Neural progenitor cell (in vitro differentiated cells): ENCODE measurements around the gene SEPSECS. TPM values are rescaled to one million over a fixed set of nuclear protein-coding genes. Genes with fewer than 3 reads are reported as not detected.

Experiments
- DNase-seq: peaks from one replicate; pipeline ENCODE4 v3.0.0-alpha.2; 2016; ENCODE audit warnings: low spot score
- H2AFZ ChIP-seq: fragments of 200-600 bp; sonication (generic); replicated peaks from 2 replicates; pipeline ENCODE4 v1.6.1; 2016; ENCODE audit warnings: antibody characterized with exemption
- H3F3A ChIP-seq: fragments of 200-600 bp; sonication (generic); 2 replicates; pipeline ENCODE4 v1.6.1; 2016; ENCODE audit warnings: antibody characterized with exemption, low read depth
- H3K27ac ChIP-seq: fragments of 200-600 bp; sonication (generic); 2 replicates; pipeline ENCODE4 v1.5.1; 2016; ENCODE audit warnings: mild to moderate bottlenecking
- H3K27me3 ChIP-seq: fragments of 200-600 bp; sonication (generic); 2 replicates; pipeline ENCODE4 v1.6.1; 2016; ENCODE audit warnings: mild to moderate bottlenecking, moderate library complexity
- H3K36me3 ChIP-seq: fragments of 200-600 bp; sonication (generic); 2 replicates; pipeline ENCODE4 v1.5.1; 2016
- H3K4me1 ChIP-seq: fragments of 200-600 bp; sonication (generic); 2 replicates; pipeline ENCODE4 v1.6.1; 2016; ENCODE audit warnings: mixed run types
- H3K4me2 ChIP-seq: fragments of 200-600 bp; sonication (generic); 2 replicates; pipeline ENCODE4 v1.6.1; 2016
- H3K4me3 ChIP-seq: fragments of 200-600 bp; sonication (generic); 2 replicates; pipeline ENCODE4 v1.5.1; 2016
- H3K79me2 ChIP-seq: fragments of 200-600 bp; sonication (generic); 2 replicates; pipeline ENCODE4 v1.6.1; 2016; ENCODE audit warnings: low read depth
- H3K9ac ChIP-seq: fragments of 200-600 bp; sonication (generic); 2 replicates; pipeline ENCODE4 v1.6.1; 2016
- H3K9me3 ChIP-seq: fragments of 200-600 bp; sonication (generic); 2 replicates; pipeline ENCODE4 v1.5.1; 2016; ENCODE audit warnings: low read depth
- H4K20me1 ChIP-seq: fragments of 200-600 bp; sonication (generic); 2 replicates; pipeline ENCODE4 v1.6.1; 2016; ENCODE audit warnings: low read depth
- H3K27ac Mint-ChIP-seq: 3 replicates; pipeline ENCODE4 v1.8.0; 2021; ENCODE audit warnings: mixed read lengths
- H3K27me3 Mint-ChIP-seq: 2 replicates; pipeline ENCODE4 v1.8.0; 2022; ENCODE audit warnings: low read depth, mild to moderate bottlenecking, inconsistent platforms, moderate library complexity, mixed read lengths; ENCODE audit not compliant: insufficient read depth
- H3K36me3 Mint-ChIP-seq: 3 replicates; pipeline ENCODE4 v1.8.0; 2021; ENCODE audit warnings: mixed read lengths
- H3K4me1 Mint-ChIP-seq: 3 replicates; pipeline ENCODE4 v1.8.0; 2021; ENCODE audit warnings: mixed read lengths
- H3K4me3 Mint-ChIP-seq: 3 replicates; pipeline ENCODE4 v1.8.0; 2021; ENCODE audit warnings: mild to moderate bottlenecking, moderate library complexity, mixed read lengths
- H3K9me3 Mint-ChIP-seq: 3 replicates; pipeline ENCODE4 v1.8.0; 2020; ENCODE audit warnings: mixed read lengths
- EZH2 ChIP-seq: fragments of 200-600 bp; sonication (generic); IDR thresholded peaks from 2 replicates; pipeline ENCODE4 v1.6.1; 2017; ENCODE audit warnings: antibody characterized with exemption, mild to moderate bottlenecking, moderate library complexity
- EZH2phosphoT487 ChIP-seq: fragments of 200-600 bp; sonication (generic); IDR thresholded peaks from 2 replicates; pipeline ENCODE4 v1.6.1; 2017; ENCODE audit warnings: antibody characterized with exemption
- total RNA-seq: library from RNA; depleted of rRNA; stranded (reverse); fragments of >200 nt; gene quantifications from 2 replicates; pipeline ENCODE4 v1.2.3, GENCODE V29; 2015; ENCODE audit warnings: low replicate concordance
- TF ChIP-seq, protein P1 (sequence below): fragments of 200-600 bp; sonication (generic); IDR thresholded peaks from 2 replicates; pipeline ENCODE4 v1.5.1; 2017; ENCODE audit warnings: antibody characterized with exemption, mild to moderate bottlenecking

SEPSECS gene
- total RNA-seq, 1 donor from 2014 or later: 24.5 TPM

DNA sequence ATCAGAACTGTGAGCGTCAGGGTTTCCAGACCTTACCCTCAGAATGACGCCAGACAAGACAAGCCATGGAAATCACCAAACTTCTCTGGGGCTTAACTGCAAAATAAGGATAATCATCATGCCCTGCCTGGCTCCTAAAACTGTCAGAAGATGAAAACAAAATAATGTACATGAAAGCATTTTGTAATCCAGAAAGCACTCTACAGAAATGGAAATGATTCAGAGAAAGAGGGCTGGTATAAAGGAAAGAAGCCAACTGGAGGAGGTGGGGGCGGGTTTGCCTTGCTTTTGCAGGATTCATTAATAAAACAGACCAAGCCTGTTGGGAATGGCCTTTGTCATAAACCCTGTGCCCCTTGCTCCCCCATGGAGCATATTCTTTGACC, 47.3 kb downstream of the SEPSECS start:
- no peak overlapping the region for H3K4me3 Mint-ChIP-seq
- no peaks in the 10 kb centered on the region for H4K20me1 ChIP-seq
- H3K4me3 ChIP-seq: no peak overlapping the region
- H3K9me3 Mint-ChIP-seq: peaks cover 6% of the 10 kb centered on the region
- H3K4me1 Mint-ChIP-seq: peaks cover 38% of the 10 kb centered on the region
- no peak overlapping the region for H3K27ac ChIP-seq
- H3K4me2 ChIP-seq: no peak overlapping the region
- H3K36me3 ChIP-seq: no peaks in the 10 kb centered on the region
- no peak overlapping the region for H2AFZ ChIP-seq
- no peak for TF ChIP-seq EZH2phosphoT487
- H3F3A ChIP-seq: no peaks in the 10 kb centered on the region
- H3K4me1 ChIP-seq: no peaks in the 10 kb centered on the region
- no peaks in the 10 kb centered on the region for H3K79me2 ChIP-seq
- peak overlapping the region; percentile 86 for H3K27ac Mint-ChIP-seq
- peaks cover 5% of the 10 kb centered on the region for H3K27me3 Mint-ChIP-seq
- H3K36me3 Mint-ChIP-seq: peaks cover 5% of the 10 kb centered on the region
- no peaks in the 10 kb centered on the region for H3K9me3 ChIP-seq
- no peak overlapping the region for H3K9ac ChIP-seq
- no peak for DNase-seq
- H3K27me3 ChIP-seq: no peaks in the 10 kb centered on the region

DNA sequence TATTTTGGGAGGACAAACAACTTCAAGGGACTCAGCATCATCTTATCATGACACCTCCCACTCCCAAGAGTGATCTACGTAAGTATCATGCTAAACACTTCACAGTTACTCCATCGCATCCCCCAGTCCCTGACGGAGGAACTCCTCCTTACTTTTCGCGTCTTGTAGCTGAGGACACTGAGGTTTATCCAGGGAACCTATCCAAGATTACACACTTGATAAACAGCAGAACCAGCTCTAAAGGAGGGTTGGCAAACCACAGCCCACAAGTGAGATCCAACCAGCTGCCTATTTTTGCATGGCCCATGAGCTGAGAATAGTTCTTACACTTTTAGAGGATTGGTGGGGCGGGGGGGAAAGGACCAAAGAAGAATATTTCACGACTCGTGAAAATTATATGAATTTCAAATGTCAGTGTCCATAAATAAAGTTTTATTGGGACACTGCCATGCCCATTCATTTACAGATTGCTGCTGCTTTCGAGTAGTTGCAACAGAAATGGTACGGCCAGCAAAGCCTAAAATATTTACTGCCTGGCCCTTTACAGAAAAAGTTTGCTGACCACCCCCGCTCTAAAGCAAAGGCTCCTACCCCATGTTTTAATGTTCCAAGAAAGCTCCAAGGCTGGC, 47.8 kb downstream of the SEPSECS start:
- Histone ChIP-seq H3K4me2 (no peak overlapping the region), H3F3A (no peaks in the 10 kb centered on the region), H3K4me1 (no peaks in the 10 kb centered on the region), H3K4me3 (no peak overlapping the region), H3K36me3 (no peaks in the 10 kb centered on the region), H3K27ac (no peak overlapping the region), H3K27me3 (no peaks in the 10 kb centered on the region), H4K20me1 (no peaks in the 10 kb centered on the region), H3K9ac (no peak overlapping the region), H3K9me3 (no peaks in the 10 kb centered on the region), H2AFZ (no peak overlapping the region), H3K79me2 (no peaks in the 10 kb centered on the region)
- Mint-ChIP-seq H3K9me3 (peaks cover 6% of the 10 kb centered on the region), H3K4me1 (peaks cover 42% of the 10 kb centered on the region), H3K4me3 (no peak overlapping the region), H3K27ac (peak overlapping the region; percentile 86), H3K27me3 (peaks cover 5% of the 10 kb centered on the region), H3K36me3 (peaks cover 4% of the 10 kb centered on the region)
- no peak for DNase-seq
- TF ChIP-seq, protein P1, sequence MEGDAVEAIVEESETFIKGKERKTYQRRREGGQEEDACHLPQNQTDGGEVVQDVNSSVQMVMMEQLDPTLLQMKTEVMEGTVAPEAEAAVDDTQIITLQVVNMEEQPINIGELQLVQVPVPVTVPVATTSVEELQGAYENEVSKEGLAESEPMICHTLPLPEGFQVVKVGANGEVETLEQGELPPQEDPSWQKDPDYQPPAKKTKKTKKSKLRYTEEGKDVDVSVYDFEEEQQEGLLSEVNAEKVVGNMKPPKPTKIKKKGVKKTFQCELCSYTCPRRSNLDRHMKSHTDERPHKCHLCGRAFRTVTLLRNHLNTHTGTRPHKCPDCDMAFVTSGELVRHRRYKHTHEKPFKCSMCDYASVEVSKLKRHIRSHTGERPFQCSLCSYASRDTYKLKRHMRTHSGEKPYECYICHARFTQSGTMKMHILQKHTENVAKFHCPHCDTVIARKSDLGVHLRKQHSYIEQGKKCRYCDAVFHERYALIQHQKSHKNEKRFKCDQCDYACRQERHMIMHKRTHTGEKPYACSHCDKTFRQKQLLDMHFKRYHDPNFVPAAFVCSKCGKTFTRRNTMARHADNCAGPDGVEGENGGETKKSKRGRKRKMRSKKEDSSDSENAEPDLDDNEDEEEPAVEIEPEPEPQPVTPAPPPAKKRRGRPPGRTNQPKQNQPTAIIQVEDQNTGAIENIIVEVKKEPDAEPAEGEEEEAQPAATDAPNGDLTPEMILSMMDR: no peak
- TF ChIP-seq EZH2 (no peak), EZH2phosphoT487 (no peak)

DNA sequence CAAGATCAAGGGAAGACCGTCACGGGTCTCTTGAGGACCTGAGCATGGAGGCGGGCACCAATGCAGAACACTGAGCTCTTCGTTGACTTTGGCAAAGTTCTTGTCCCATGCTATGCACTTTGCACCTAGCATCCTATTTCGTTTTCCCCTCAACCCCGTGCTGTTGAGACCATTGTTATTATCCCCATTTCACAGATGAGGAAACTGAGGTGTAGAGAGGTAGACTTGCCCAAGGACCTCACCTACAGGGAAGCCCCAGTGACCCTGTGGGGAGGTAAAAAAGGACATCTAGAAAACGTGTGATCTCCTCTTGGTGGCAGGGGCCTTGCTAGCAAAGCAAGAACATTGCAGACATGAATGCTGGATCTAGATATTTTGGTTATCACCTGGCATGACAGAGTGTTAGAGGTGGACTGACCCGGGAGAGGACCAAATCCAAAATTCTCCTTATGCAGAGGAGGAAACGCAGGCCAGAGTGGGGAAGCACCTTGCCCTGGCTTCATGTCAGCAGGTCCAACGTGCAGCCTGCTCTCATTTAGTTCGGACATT, 48.5 kb downstream of the SEPSECS start:
- H3F3A ChIP-seq: no peaks in the 10 kb centered on the region
- no peaks in the 10 kb centered on the region for H3K79me2 ChIP-seq
- H3K27me3 ChIP-seq: no peaks in the 10 kb centered on the region
- Mint-ChIP-seq H3K27ac (peak overlapping the region; percentile 46), H3K4me1 (peaks cover 46% of the 10 kb centered on the region), H3K9me3 (peaks cover 4% of the 10 kb centered on the region), H3K4me3 (no peak overlapping the region), H3K27me3 (peaks cover 5% of the 10 kb centered on the region), H3K36me3 (peaks cover 1% of the 10 kb centered on the region)
- no peaks in the 10 kb centered on the region for H3K9me3 ChIP-seq
- DNase-seq: no peak
- no peaks in the 10 kb centered on the region for H4K20me1 ChIP-seq
- no peak overlapping the region for H3K4me3 ChIP-seq
- no peaks in the 10 kb centered on the region for H3K36me3 ChIP-seq
- no peak overlapping the region for H3K4me2 ChIP-seq
- TF ChIP-seq, protein P1: no peak
- TF ChIP-seq EZH2: no peak
- no peak overlapping the region for H3K9ac ChIP-seq
- no peak overlapping the region for H3K27ac ChIP-seq
- H2AFZ ChIP-seq: no peak overlapping the region
- no peaks in the 10 kb centered on the region for H3K4me1 ChIP-seq
